ENCODE results near the gene HBEGF.

The HBEGF gene

GRCh38 chr5:140322751-140323731 lies 23.4 kb downstream of the HBEGF start:
- Histone ChIP-seq H3K4me3 (ENCODE audit: low read length) (no peak overlapping the region), H3K4me1 (ENCODE audit: insufficient read depth, low read length) (peaks cover 34% of the 10 kb centered on the region), H3K27me3 (ENCODE audit: insufficient read depth, low read length) (no peaks in the 10 kb centered on the region), H3K9me3 (ENCODE audit: low read length) (no peaks in the 10 kb centered on the region), H2AFZ (ENCODE audit: low read depth, low read length) (no peak overlapping the region), H3K36me3 (ENCODE audit: insufficient read depth, low read length) (no peaks in the 10 kb centered on the region)

- Histone ChIP-seq H3K4me3 (ENCODE audit: low read length) (no peak overlapping the region), H3K27me3 (ENCODE audit: insufficient read depth, low read length) (no peaks in the 10 kb centered on the region), H3K9me3 (ENCODE audit: low read length) (no peaks in the 10 kb centered on the region), H2AFZ (ENCODE audit: low read depth, low read length) (no peak overlapping the region), H3K36me3 (ENCODE audit: insufficient read depth, low read length) (no peaks in the 10 kb centered on the region), H3K4me1 (ENCODE audit: insufficient read depth, low read length) (peaks cover 23% of the 10 kb centered on the region)
These were observed 24.6 kb downstream of the HBEGF start for GRCh38 chr5:140321796-140322195.

GRCh38 chr5:140319833-140320232 lies 26.6 kb downstream of the HBEGF start:
- H3K27me3 ChIP-seq (ENCODE audit: insufficient read depth, low read length), result no peaks in the 10 kb centered on the region

GRCh38 chr5:140318792-140319191 lies 27.6 kb downstream of the HBEGF start:
- H3K36me3 ChIP-seq (ENCODE audit: insufficient read depth, low read length), result no peaks in the 10 kb centered on the region
- no peak overlapping the region for H2AFZ ChIP-seq (ENCODE audit: low read depth, low read length)
- H3K4me3 ChIP-seq (ENCODE audit: low read length), result no peak overlapping the region
- H3K4me1 ChIP-seq (ENCODE audit: insufficient read depth, low read length), result peaks cover 12% of the 10 kb centered on the region
- H3K9me3 ChIP-seq (ENCODE audit: low read length), result no peaks in the 10 kb centered on the region
- no peaks in the 10 kb centered on the region for H3K27me3 ChIP-seq (ENCODE audit: insufficient read depth, low read length)

More at GRCh38 chr5:140319833-140320232, 26.6 kb downstream of the HBEGF start:
- no peak overlapping the region for H2AFZ ChIP-seq (ENCODE audit: low read depth, low read length)
- no peaks in the 10 kb centered on the region for H3K9me3 ChIP-seq (ENCODE audit: low read length)
- H3K4me3 ChIP-seq (ENCODE audit: low read length), result no peak overlapping the region
- no peaks in the 10 kb centered on the region for H3K36me3 ChIP-seq (ENCODE audit: insufficient read depth, low read length)
- H3K4me1 ChIP-seq (ENCODE audit: insufficient read depth, low read length), result peaks cover 22% of the 10 kb centered on the region

- Histone ChIP-seq H3K9me3 (ENCODE audit: low read length) (no peaks in the 10 kb centered on the region), H3K4me1 (ENCODE audit: insufficient read depth, low read length) (peaks cover 3% of the 10 kb centered on the region), H2AFZ (ENCODE audit: low read depth, low read length) (no peak overlapping the region), H3K4me3 (ENCODE audit: low read length) (no peak overlapping the region), H3K27me3 (ENCODE audit: insufficient read depth, low read length) (no peaks in the 10 kb centered on the region), H3K36me3 (ENCODE audit: insufficient read depth, low read length) (no peaks in the 10 kb centered on the region)
These were observed 28.5 kb downstream of the HBEGF start for GRCh38 chr5:140317859-140318258.

- H3K4me3 ChIP-seq (ENCODE audit: low read length), result no peak overlapping the region
- no peak overlapping the region for H2AFZ ChIP-seq (ENCODE audit: low read depth, low read length)
- H3K27me3 ChIP-seq (ENCODE audit: insufficient read depth, low read length), result no peaks in the 10 kb centered on the region
- no peaks in the 10 kb centered on the region for H3K9me3 ChIP-seq (ENCODE audit: low read length)
- H3K36me3 ChIP-seq (ENCODE audit: insufficient read depth, low read length), result no peaks in the 10 kb centered on the region
- peaks cover 13% of the 10 kb centered on the region for H3K4me1 ChIP-seq (ENCODE audit: insufficient read depth, low read length)
These were observed 33.6 kb downstream of the HBEGF start for GRCh38 chr5:140312791-140313189.

GRCh38 chr5:140312067-140312790 lies 34.2 kb downstream of the HBEGF start:
- no peaks in the 10 kb centered on the region for H3K27me3 ChIP-seq (ENCODE audit: insufficient read depth, low read length)
- H3K4me1 ChIP-seq (ENCODE audit: insufficient read depth, low read length), result peaks cover 13% of the 10 kb centered on the region
- no peak overlapping the region for H3K4me3 ChIP-seq (ENCODE audit: low read length)
- peak overlapping the region; percentile 60 for H2AFZ ChIP-seq (ENCODE audit: low read depth, low read length)
- H3K9me3 ChIP-seq (ENCODE audit: low read length), result no peaks in the 10 kb centered on the region
- H3K36me3 ChIP-seq (ENCODE audit: insufficient read depth, low read length), result no peaks in the 10 kb centered on the region

GRCh38 chr5:140311011-140311467 lies 35.4 kb downstream of the HBEGF start:
- Histone ChIP-seq H3K4me1 (ENCODE audit: insufficient read depth, low read length) (peaks cover 13% of the 10 kb centered on the region), H3K36me3 (ENCODE audit: insufficient read depth, low read length) (no peaks in the 10 kb centered on the region), H2AFZ (ENCODE audit: low read depth, low read length) (no peak overlapping the region), H3K9me3 (ENCODE audit: low read length) (no peaks in the 10 kb centered on the region), H3K27me3 (ENCODE audit: insufficient read depth, low read length) (no peaks in the 10 kb centered on the region), H3K4me3 (ENCODE audit: low read length) (no peak overlapping the region)

- H3K9me3 ChIP-seq (ENCODE audit: low read length), result no peaks in the 10 kb centered on the region
- H3K36me3 ChIP-seq (ENCODE audit: insufficient read depth, low read length), result no peaks in the 10 kb centered on the region
These were observed 36.0 kb downstream of the HBEGF start for GRCh38 chr5:140310434-140310833.

GRCh38 chr5:140309706-140310249 lies 36.6 kb downstream of the HBEGF start:
- H3K9me3 ChIP-seq (ENCODE audit: low read length), result no peaks in the 10 kb centered on the region
- no peaks in the 10 kb centered on the region for H3K27me3 ChIP-seq (ENCODE audit: insufficient read depth, low read length)
- peaks cover 13% of the 10 kb centered on the region for H3K4me1 ChIP-seq (ENCODE audit: insufficient read depth, low read length)
- no peak overlapping the region for H2AFZ ChIP-seq (ENCODE audit: low read depth, low read length)
- H3K4me3 ChIP-seq (ENCODE audit: low read length), result no peak overlapping the region
- no peaks in the 10 kb centered on the region for H3K36me3 ChIP-seq (ENCODE audit: insufficient read depth, low read length)

More at GRCh38 chr5:140310434-140310833, 36.0 kb downstream of the HBEGF start:
- H2AFZ ChIP-seq (ENCODE audit: low read depth, low read length), result no peak overlapping the region
- no peak overlapping the region for H3K4me3 ChIP-seq (ENCODE audit: low read length)
- peaks cover 13% of the 10 kb centered on the region for H3K4me1 ChIP-seq (ENCODE audit: insufficient read depth, low read length)
- H3K27me3 ChIP-seq (ENCODE audit: insufficient read depth, low read length), result no peaks in the 10 kb centered on the region

- Histone ChIP-seq H3K4me3 (ENCODE audit: low read length) (no peak overlapping the region), H3K9me3 (ENCODE audit: low read length) (no peaks in the 10 kb centered on the region), H3K36me3 (ENCODE audit: insufficient read depth, low read length) (no peaks in the 10 kb centered on the region), H2AFZ (ENCODE audit: low read depth, low read length) (no peak overlapping the region), H3K4me1 (ENCODE audit: insufficient read depth, low read length) (peaks cover 10% of the 10 kb centered on the region), H3K27me3 (ENCODE audit: insufficient read depth, low read length) (no peaks in the 10 kb centered on the region)
These were observed 40.9 kb downstream of the HBEGF start for GRCh38 chr5:140305471-140305870.

- Histone ChIP-seq H3K4me3 (ENCODE audit: low read length) (no peak overlapping the region), H3K4me1 (ENCODE audit: insufficient read depth, low read length) (peaks cover 10% of the 10 kb centered on the region), H3K36me3 (ENCODE audit: insufficient read depth, low read length) (peaks cover 14% of the 10 kb centered on the region), H3K27me3 (ENCODE audit: insufficient read depth, low read length) (no peaks in the 10 kb centered on the region), H3K9me3 (ENCODE audit: low read length) (no peaks in the 10 kb centered on the region), H2AFZ (ENCODE audit: low read depth, low read length) (no peak overlapping the region)
These were observed 42.4 kb downstream of the HBEGF start for GRCh38 chr5:140303966-140304365.

All from neuron (in vitro differentiated cells).